Measurements from ENCODE around the gene COPE. TPM values are rescaled to one million over a fixed set of nuclear protein-coding genes. Genes with fewer than 3 reads are reported as not detected.
A peak's percentile ranks its signal among the peaks of the same experiment; 100 is the strongest.

Gene COPE
- total RNA-seq, 4 donors from 2014 or later = 169 to 229 (median 203) TPM

DNA sequence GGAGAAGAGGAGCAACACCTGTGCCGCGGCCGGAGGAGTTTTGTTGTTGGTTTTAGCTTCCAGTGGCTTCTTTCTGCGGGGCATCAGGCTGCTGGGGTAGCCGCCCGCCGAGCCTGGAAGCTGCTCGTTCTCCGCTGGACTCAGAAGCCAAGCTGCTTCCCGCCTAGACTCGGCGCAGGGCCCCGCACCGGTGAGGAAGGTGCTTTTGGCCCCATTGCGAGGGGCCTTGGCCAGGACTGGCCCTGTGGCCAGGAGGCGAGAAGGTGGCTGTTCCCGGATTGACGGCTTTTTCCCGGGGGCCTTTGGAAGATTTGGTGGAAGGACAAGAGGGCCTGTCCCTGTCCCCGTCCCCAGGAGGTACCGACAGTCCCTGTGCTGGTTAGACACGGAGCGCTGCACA, 52.0 kb downstream of the COPE start:
- no peak for DNase-seq
- intact Hi-C loops (cut with DNase I; ENCODE audit: low total_unique reads) (no loop called here), in situ Hi-C loops (cut with MboI; ENCODE audit: low sequenced_read_pairs in 4 of 4) (no loop called here)
- no peak for TF ChIP-seq POLR2A (IDR thresholded peaks at IDR 0.05)
- TF ChIP-seq, protein P1, sequence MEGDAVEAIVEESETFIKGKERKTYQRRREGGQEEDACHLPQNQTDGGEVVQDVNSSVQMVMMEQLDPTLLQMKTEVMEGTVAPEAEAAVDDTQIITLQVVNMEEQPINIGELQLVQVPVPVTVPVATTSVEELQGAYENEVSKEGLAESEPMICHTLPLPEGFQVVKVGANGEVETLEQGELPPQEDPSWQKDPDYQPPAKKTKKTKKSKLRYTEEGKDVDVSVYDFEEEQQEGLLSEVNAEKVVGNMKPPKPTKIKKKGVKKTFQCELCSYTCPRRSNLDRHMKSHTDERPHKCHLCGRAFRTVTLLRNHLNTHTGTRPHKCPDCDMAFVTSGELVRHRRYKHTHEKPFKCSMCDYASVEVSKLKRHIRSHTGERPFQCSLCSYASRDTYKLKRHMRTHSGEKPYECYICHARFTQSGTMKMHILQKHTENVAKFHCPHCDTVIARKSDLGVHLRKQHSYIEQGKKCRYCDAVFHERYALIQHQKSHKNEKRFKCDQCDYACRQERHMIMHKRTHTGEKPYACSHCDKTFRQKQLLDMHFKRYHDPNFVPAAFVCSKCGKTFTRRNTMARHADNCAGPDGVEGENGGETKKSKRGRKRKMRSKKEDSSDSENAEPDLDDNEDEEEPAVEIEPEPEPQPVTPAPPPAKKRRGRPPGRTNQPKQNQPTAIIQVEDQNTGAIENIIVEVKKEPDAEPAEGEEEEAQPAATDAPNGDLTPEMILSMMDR (IDR thresholded peaks at IDR 0.05 in 4 of 5, conservative IDR thresholded peaks at IDR 0.05 in 1 of 5) = no peak
- H3K4me1 ChIP-seq = peaks cover 0 to 4% of the 10 kb centered on the region in 2 donors
- ATAC-seq = no peak
- H3K4me3 ChIP-seq = no peak overlapping the region
- H3K36me3 ChIP-seq = peaks cover 0 to 52% of the 10 kb centered on the region in 2 donors
- H3K27ac ChIP-seq = no peak overlapping the region
- no peaks in the 10 kb centered on the region for H3K27me3 ChIP-seq
- H3K9me3 ChIP-seq = no peaks in the 10 kb centered on the region

DNA sequence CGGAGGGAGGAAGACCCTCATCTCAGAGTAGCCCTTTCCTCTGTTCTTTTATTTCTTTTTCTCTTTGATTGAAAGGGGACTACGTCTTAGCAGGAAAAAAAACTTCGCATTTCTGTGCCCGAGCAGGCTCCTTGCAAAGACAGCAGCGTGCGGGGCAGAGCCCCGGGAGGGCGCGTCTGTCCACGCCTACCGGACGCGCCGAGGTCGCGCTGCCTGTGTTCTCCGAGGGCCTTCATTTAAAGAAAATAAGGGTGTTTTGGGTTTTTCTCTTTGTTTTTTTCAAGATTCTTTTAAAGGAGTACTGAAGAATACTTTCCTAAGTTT, 52.4 kb downstream of the COPE start:
- H3K4me1 ChIP-seq = peaks cover 0 to 4% of the 10 kb centered on the region in 2 donors
- intact Hi-C loops (cut with DNase I; ENCODE audit: low total_unique reads) (no loop called here), in situ Hi-C loops (cut with MboI; ENCODE audit: low sequenced_read_pairs in 4 of 4) (no loop called here)
- H3K4me3 ChIP-seq = no peak overlapping the region
- TF ChIP-seq, protein P1 (IDR thresholded peaks at IDR 0.05 in 4 of 5, conservative IDR thresholded peaks at IDR 0.05 in 1 of 5) = peak in 4 of 5 experiments; percentile 0 to 28 (median 10)
- no peak for TF ChIP-seq POLR2A (IDR thresholded peaks at IDR 0.05)
- DNase-seq = no peak
- peaks cover 0 to 57% of the 10 kb centered on the region in 2 donors for H3K36me3 ChIP-seq
- H3K27me3 ChIP-seq = no peaks in the 10 kb centered on the region
- peak in 1 of 2 donors; percentile 10 for ATAC-seq
- no peaks in the 10 kb centered on the region for H3K9me3 ChIP-seq
- H3K27ac ChIP-seq = no peak overlapping the region

DNA sequence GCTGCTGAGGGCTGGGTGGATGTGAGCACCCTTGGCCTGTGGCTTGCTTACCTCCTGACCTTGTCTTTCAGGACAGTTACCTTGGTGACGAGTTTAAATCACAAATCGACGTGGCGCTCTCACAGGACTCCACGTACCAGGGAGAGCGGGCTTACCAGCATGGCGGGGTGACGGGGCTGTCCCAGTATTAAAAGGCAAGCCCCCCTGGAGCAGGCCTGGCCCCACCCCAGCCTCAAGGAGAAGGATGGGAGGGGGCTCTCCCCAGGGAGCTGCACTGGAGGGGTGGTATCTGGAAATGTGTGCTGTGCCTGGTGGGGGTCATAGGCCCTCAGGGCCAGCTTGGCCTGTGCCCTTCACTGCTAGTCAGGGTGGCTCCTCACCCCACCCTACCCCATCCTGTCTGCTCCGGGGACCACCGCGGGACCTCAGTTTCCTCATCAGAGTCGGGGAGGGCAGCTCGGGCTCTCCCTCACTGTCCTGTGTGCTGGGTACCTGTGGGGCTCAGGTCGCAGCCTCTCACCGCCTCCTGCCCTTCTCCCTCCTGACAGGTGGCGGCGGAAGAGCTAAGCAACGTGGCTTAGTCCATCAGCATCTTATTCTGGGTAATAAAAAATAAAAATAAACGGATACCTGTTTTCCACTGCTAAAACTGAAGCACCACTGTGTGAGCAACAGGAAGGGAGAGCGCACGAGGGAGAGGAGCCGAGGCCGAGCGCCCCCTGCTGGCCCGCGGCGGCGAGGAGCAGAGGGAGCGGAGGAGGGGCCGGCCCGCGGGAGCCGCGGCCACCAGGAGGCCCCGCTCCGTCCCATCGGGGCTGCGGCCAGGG, 53.0 kb downstream of the COPE start:
- intact Hi-C loops (cut with DNase I; ENCODE audit: low total_unique reads) = no loop called here

DNA sequence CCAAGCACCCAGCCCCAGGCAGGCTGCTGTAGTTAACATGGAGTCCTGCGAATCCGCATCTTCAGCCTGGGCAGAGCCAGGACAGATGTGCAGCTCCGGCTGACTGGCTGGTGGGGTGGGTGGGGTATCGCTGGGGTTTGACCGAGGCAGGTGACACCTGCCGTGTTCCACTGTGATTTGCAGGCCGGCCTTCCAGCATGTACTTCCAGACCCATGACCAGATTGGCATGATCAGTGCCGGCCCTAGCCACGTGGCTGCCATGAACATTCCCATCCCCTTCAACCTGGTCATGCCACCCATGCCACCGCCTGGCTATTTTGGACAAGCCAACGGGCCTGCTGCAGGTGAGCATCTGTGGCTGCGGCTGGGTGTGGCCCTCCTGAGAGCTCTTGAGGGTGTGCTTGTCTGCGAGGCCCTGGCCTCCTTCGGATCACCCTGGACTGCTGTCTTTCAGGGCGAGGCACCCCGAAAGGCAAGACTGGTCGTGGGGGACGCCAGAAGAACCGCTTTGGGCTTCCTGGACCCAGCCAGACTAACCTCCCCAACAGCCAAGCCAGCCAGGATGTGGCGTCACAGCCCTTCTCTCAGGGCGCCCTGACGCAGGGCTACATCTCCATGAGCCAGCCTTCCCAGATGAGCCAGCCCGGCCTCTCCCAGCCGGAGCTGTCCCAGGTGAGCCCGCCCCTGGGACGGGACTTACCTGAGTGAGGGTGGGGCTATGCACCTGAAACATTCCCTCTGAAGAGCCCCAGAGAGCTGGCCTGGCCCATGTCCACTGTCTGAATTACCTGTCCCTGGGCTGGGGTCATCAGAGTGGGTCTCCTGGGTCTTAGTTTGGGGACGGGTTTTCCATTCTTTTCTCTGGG, 53.8 kb downstream of the COPE start:
- DNase-seq = no peak
- in situ Hi-C loops (cut with MboI; ENCODE audit: low sequenced_read_pairs in 4 of 4) = no loop called here
- TF ChIP-seq POLR2A (IDR thresholded peaks at IDR 0.05) = no peak
- TF ChIP-seq, protein P1 (IDR thresholded peaks at IDR 0.05 in 4 of 5, conservative IDR thresholded peaks at IDR 0.05 in 1 of 5) = no peak
- no peak overlapping the region for H3K4me3 ChIP-seq
- H3K27me3 ChIP-seq = no peaks in the 10 kb centered on the region
- no peak for ATAC-seq
- H3K4me1 ChIP-seq = peaks cover 3 to 4% of the 10 kb centered on the region in 2 donors
- no peaks in the 10 kb centered on the region for H3K9me3 ChIP-seq
- intact Hi-C loops (cut with DNase I; ENCODE audit: low total_unique reads) = no loop called here
- peaks cover 0 to 71% of the 10 kb centered on the region in 2 donors for H3K36me3 ChIP-seq
- H3K27ac ChIP-seq = no peak overlapping the region

More for the DNA sequence above, 53.0 kb downstream of the COPE start:
- Histone ChIP-seq H3K27me3 (no peaks in the 10 kb centered on the region), H3K4me1 (peaks cover 0 to 4% of the 10 kb centered on the region in 2 donors), H3K4me3 (no peak overlapping the region), H3K9me3 (no peaks in the 10 kb centered on the region), H3K27ac (no peak overlapping the region), H3K36me3 (peaks cover 0 to 63% of the 10 kb centered on the region in 2 donors)
- peak in 1 of 2 donors; percentile 56 for DNase-seq
- in situ Hi-C loops (cut with MboI; ENCODE audit: low sequenced_read_pairs in 4 of 4) = no loop called here
- TF ChIP-seq POLR2A (IDR thresholded peaks at IDR 0.05) = no peak
- TF ChIP-seq, protein P1 (IDR thresholded peaks at IDR 0.05 in 4 of 5, conservative IDR thresholded peaks at IDR 0.05 in 1 of 5) = peak; percentile 82 to 96 (median 92)
- ATAC-seq = peak; percentile 83 to 84

Data from gastrocnemius medialis (tissue), 4 donors.